HepG2 (cell line): Measurements from ENCODE around the gene SLC22A31. TPM values are rescaled to one million over a fixed set of nuclear protein-coding genes. Genes with fewer than 3 reads are reported as not detected.

Experiments
- ETV6 ChIP-seq: sonication (generic); formaldehyde crosslinking; conservative IDR thresholded peaks from 2 replicates; pipeline ENCODE4 v1.4.0; 2020; ENCODE audit warnings: missing genetic modification reagents
- HMG20A ChIP-seq: IDR thresholded peaks from 2 replicates; pipeline ENCODE4 v1.6.1; 2016; ENCODE audit warnings: borderline replicate concordance
- ISX ChIP-seq: sonication (generic); formaldehyde crosslinking; conservative IDR thresholded peaks from 2 replicates; pipeline ENCODE4 v1.5.0; 2020; ENCODE audit warnings: missing genetic modification reagents
- KMT2A ChIP-seq: sonication (generic); formaldehyde crosslinking; IDR thresholded peaks from 2 replicates; pipeline ENCODE4 v1.4.0; 2020; ENCODE audit warnings: missing genetic modification reagents
- PRPF4 ChIP-seq: fragments of 200-400 bp; formaldehyde crosslinking; IDR thresholded peaks from 2 replicates; pipeline ENCODE4 v1.6.1; 2016; ENCODE audit warnings: low read length, low read depth; ENCODE audit not compliant: poor library complexity, severe bottlenecking
- RAD21 ChIP-seq: fragments of 450-650 bp; formaldehyde crosslinking; IDR thresholded peaks from 2 replicates; pipeline ENCODE4 v1.5.0; 2020; ENCODE audit warnings: mild to moderate bottlenecking
- RFX5 ChIP-seq: IDR thresholded peaks from 2 replicates; pipeline ENCODE4 v1.6.1; 2011; ENCODE audit warnings: low read depth, low read length, improper control_type of control experiment
- SALL1 ChIP-seq: sonication (generic); formaldehyde crosslinking; IDR thresholded peaks from 2 replicates; pipeline ENCODE4 v1.8.0; 2022; ENCODE audit warnings: mild to moderate bottlenecking, missing genetic modification reagents
- ZNF12 ChIP-seq: sonication (generic); formaldehyde crosslinking; IDR thresholded peaks from 2 replicates; pipeline ENCODE4 v1.5.0; 2020; ENCODE audit warnings: missing genetic modification reagents
- ZNF207 ChIP-seq: fragments of 450-650 bp; IDR thresholded peaks from 2 replicates; pipeline ENCODE4 v1.6.1; 2016; ENCODE audit warnings: antibody characterized with exemption, borderline replicate concordance
- ZNF792 ChIP-seq: IDR thresholded peaks from 2 replicates; pipeline ENCODE4 v1.6.1; 2016
- ZSCAN12 ChIP-seq: sonication (generic); formaldehyde crosslinking; IDR thresholded peaks from 2 replicates; pipeline ENCODE4 v1.9.0; 2021; ENCODE audit warnings: mild to moderate bottlenecking, missing genetic modification reagents
- polyA plus RNA-seq, 8 experiments: library from polyadenylated mRNA; depleted of rRNA in 3 of 8; stranded (reverse) in 7 of 8; unstranded in 1 of 8; fragments of >200 nt; fragmentation: Illumina TruSeq in 4 of 8; extraction: Trizol in 4 of 8; gene quantifications; 2 replicates each; pipeline versions ENCODE4 v1.2.1 to v1.2.3, GENCODE V29; 2011 to 2016; ENCODE audit warnings: low read depth in 4 of 8, missing spikeins in 1 of 8, mixed read lengths in 1 of 8; ENCODE audit not compliant: insufficient read depth in 1 of 8
- total RNA-seq, 5 experiments: library from RNA; depleted of rRNA; stranded (reverse); fragments of >200 nt; fragmentation: Illumina TruSeq; extraction: Trizol; gene quantifications; 2 replicates each; pipeline ENCODE4 v1.2.3, GENCODE V29; 2016; ENCODE audit warnings: low read depth in 1 of 5
- TF ChIP-seq, protein P1 (sequence below): sonication (generic); formaldehyde crosslinking; IDR thresholded peaks from 2 replicates; pipeline ENCODE4 v1.4.0; 2020; ENCODE audit warnings: mild to moderate bottlenecking, missing genetic modification reagents
- TF ChIP-seq, protein P2 (sequence below): sonication (generic); formaldehyde crosslinking; IDR thresholded peaks from 2 replicates; pipeline ENCODE4 v1.4.0; 2020; ENCODE audit warnings: mild to moderate bottlenecking, missing genetic modification reagents
- TF ChIP-seq, protein P3 (sequence below): sonication (generic); formaldehyde crosslinking; IDR thresholded peaks from 2 replicates; pipeline ENCODE4 v1.4.0; 2020; ENCODE audit warnings: mild to moderate bottlenecking, missing genetic modification reagents

The SLC22A31 gene
- total and polyA plus RNA-seq, 2 of the 13 experiments (the other 11 are each of a cell fraction or from before 2014, with no cell fraction given) = 67.3 to 83.3 TPM

DNA sequence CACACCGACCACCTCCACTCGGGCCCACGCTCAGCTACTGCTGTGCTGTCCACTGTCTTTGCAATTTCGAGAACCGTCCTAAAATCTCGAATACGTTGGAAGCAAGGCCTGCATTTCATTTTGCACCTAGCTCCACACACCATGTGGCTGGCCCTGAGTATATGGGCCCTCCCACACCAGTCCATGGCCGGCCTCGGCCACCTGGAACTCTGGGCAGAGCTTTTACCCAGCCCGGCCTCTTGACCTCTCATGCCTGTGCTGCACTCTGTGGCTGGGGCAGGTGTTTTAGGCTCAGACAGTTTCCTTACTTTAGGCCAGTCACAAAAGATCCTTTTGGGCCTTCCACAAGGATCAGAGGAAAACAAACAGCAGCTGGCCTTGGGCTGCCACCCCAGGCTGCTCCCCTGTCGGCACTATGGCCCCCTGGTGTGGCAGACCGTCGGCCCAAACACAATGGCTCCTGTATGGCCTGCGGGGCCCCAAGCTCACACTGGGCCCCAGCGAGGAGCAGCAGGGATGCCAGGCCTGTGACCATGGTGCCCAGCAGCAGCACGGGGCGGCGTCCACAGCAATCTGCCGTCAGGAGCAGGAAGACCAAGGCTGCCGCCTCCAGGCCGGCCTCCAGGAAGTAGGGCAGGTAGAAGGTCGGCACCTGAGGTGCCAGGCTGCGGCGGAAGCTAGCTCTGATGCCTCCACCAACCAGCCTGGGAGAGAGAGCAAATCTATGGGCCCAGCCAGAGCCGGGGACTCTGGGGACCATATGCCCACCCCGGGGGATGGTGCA, 2.5 kb downstream of the SLC22A31 start (continued):
- TF ChIP-seq, protein P1, sequence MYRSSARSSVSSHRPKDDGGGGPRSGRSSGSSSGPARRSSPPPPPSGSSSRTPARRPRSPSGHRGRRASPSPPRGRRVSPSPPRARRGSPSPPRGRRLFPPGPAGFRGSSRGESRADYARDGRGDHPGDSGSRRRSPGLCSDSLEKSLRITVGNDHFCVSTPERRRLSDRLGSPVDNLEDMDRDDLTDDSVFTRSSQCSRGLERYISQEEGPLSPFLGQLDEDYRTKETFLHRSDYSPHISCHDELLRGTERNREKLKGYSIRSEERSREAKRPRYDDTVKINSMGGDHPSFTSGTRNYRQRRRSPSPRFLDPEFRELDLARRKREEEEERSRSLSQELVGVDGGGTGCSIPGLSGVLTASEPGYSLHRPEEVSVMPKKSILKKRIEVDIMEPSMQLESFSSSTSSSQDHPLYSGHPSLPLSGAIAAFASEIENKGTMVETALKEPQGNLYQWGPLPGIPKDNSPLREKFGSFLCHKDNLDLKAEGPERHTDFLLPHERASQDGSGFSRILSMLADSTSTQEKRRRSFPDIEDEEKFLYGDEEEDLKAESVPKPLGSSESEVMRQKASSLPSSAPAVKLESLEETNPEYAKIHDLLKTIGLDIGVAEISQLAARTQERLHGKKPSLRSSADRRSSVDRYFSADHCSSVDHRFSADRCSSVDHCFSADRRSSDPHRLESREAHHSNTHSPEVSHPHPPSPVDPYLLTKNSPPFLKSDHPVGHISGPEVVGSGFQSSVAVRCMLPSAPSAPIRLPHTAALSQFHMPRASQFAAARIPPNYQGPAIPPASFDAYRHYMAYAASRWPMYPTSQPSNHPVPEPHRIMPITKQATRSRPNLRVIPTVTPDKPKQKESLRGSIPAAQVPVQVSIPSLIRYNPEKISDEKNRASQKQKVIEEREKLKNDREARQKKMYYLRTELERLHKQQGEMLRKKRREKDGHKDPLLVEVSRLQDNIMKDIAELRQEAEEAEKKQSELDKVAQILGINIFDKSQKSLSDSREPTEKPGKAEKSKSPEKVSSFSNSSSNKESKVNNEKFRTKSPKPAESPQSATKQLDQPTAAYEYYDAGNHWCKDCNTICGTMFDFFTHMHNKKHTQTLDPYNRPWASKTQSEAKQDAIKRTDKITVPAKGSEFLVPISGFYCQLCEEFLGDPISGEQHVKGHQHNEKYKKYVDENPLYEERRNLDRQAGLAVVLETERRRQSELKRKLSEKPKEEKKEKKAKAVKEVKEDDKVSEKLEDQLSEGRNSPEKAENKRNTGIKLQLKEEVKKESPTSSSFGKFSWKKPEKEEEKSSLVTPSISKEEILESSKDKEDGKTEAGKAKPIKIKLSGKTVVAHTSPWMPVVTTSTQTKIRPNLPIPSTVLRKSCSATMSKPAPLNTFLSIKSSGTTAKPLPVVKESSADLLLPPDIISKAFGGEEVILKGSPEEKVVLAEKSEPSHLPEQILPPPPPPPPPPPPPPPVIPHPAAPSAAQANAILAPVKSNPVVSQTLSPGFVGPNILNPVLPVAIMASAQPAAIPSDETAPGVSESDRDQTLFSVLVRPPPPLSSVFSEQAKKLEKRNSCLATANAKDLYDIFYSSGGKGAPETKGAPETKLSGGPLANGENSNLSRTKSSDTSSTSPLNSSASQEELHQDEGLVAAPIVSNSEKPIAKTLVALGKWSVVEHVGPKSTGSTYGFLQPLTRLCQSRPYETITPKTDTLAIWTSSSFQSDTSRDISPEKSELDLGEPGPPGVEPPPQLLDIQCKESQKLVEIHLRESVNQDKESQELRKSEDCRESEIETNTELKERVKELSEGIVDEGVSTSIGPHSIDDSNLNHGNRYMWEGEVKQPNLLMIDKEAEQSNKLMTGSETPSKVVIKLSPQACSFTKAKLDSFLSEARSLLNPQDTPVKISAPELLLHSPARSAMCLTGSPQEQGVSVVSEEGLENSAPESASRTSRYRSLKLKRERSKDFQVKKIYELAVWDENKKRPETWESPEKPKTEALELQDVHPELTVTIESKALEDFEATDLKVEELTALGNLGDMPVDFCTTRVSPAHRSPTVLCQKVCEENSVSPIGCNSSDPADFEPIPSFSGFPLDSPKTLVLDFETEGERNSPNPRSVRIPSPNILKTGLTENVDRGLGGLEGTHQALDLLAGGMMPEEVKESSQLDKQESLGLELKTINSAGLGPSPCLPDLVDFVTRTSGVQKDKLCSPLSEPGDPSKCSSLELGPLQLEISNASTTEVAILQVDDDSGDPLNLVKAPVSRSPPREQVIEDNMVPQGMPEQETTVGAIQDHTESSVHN (CRISPR knock-in tag) = 0 out of 2 replicates have a peak, but pooled peaks have one; percentile 28
- TF ChIP-seq ZSCAN12 (0 out of 2 replicates have a peak, but pooled peaks have one; percentile 54), ZNF207 (no peak), HMG20A (CRISPR knock-in tag) (peak; percentile 88; the same call in 1 of the 2 replicates), KMT2A (CRISPR knock-in tag) (peak; percentile 61; the same call in 1 of the 2 replicates), SALL1 (CRISPR knock-in tag) (peak; percentile 85), PRPF4 (peak; percentile 40), RAD21 (CRISPR knock-in tag) (peak; percentile 64), ZNF792 (CRISPR knock-in tag) (peak; percentile 89), ZNF12 (peak; percentile 66; the same call in 1 of the 2 replicates), ISX (CRISPR knock-in tag) (no peak), RFX5 (no peak), ETV6 (CRISPR knock-in tag) (peak; percentile 64; the same call in 1 of the 2 replicates)
- TF ChIP-seq, protein P2, sequence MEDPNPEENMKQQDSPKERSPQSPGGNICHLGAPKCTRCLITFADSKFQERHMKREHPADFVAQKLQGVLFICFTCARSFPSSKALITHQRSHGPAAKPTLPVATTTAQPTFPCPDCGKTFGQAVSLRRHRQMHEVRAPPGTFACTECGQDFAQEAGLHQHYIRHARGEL = no peak
- TF ChIP-seq, protein P3, sequence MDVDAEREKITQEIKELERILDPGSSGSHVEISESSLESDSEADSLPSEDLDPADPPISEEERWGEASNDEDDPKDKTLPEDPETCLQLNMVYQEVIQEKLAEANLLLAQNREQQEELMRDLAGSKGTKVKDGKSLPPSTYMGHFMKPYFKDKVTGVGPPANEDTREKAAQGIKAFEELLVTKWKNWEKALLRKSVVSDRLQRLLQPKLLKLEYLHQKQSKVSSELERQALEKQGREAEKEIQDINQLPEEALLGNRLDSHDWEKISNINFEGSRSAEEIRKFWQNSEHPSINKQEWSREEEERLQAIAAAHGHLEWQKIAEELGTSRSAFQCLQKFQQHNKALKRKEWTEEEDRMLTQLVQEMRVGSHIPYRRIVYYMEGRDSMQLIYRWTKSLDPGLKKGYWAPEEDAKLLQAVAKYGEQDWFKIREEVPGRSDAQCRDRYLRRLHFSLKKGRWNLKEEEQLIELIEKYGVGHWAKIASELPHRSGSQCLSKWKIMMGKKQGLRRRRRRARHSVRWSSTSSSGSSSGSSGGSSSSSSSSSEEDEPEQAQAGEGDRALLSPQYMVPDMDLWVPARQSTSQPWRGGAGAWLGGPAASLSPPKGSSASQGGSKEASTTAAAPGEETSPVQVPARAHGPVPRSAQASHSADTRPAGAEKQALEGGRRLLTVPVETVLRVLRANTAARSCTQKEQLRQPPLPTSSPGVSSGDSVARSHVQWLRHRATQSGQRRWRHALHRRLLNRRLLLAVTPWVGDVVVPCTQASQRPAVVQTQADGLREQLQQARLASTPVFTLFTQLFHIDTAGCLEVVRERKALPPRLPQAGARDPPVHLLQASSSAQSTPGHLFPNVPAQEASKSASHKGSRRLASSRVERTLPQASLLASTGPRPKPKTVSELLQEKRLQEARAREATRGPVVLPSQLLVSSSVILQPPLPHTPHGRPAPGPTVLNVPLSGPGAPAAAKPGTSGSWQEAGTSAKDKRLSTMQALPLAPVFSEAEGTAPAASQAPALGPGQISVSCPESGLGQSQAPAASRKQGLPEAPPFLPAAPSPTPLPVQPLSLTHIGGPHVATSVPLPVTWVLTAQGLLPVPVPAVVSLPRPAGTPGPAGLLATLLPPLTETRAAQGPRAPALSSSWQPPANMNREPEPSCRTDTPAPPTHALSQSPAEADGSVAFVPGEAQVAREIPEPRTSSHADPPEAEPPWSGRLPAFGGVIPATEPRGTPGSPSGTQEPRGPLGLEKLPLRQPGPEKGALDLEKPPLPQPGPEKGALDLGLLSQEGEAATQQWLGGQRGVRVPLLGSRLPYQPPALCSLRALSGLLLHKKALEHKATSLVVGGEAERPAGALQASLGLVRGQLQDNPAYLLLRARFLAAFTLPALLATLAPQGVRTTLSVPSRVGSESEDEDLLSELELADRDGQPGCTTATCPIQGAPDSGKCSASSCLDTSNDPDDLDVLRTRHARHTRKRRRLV (CRISPR knock-in tag) = peak; percentile 87
